ENCODE data around the gene TFAP2C.

TFAP2C gene

GRCh38 chr20:56629464-56630085, 469 bp downstream of the TFAP2C start:
- Histone ChIP-seq H3K4me3 (ENCODE audit: low read depth, low read length) (peak overlapping the region; percentile 95), H3K9ac (ENCODE audit: low read length) (peak overlapping the region; percentile 90), H3K4me1 (ENCODE audit: control insufficient read depth, insufficient read depth, low read length) (peaks cover 37% of the 10 kb centered on the region), H3K36me3 (ENCODE audit: control insufficient read depth, insufficient read depth, low read length) (peaks cover 27% of the 10 kb centered on the region), H3K27ac (ENCODE audit: low read depth, low read length) (peak overlapping the region; percentile 61; the same call in 1 of the 2 replicates), H3K27me3 (ENCODE audit: control insufficient read depth, insufficient read depth, low read length) (peaks cover 70% of the 10 kb centered on the region), H3K9me3 (ENCODE audit: control insufficient read depth, insufficient read depth, low read depth, low read length) (no peaks in the 10 kb centered on the region)

- H3K27me3 ChIP-seq (ENCODE audit: control insufficient read depth, insufficient read depth, low read length): peaks cover 65% of the 10 kb centered on the region
These were observed 984 bp downstream of the TFAP2C start for GRCh38 chr20:56630086-56630493.

GRCh38 chr20:56630506-56631317, 1.6 kb downstream of the TFAP2C start:
- H3K27me3 ChIP-seq (ENCODE audit: control insufficient read depth, insufficient read depth, low read length): peaks cover 58% of the 10 kb centered on the region
- peak overlapping the region; percentile 90 for H3K9ac ChIP-seq (ENCODE audit: low read length)
- peaks cover 38% of the 10 kb centered on the region for H3K36me3 ChIP-seq (ENCODE audit: control insufficient read depth, insufficient read depth, low read length)
- no peaks in the 10 kb centered on the region for H3K9me3 ChIP-seq (ENCODE audit: control insufficient read depth, insufficient read depth, low read depth, low read length)
- peak overlapping the region; percentile 95 for H3K4me3 ChIP-seq (ENCODE audit: low read depth, low read length)
- H3K4me1 ChIP-seq (ENCODE audit: control insufficient read depth, insufficient read depth, low read length): peaks cover 46% of the 10 kb centered on the region
- H3K27ac ChIP-seq (ENCODE audit: low read depth, low read length): peak overlapping the region; percentile 89; the same call in 1 of the 2 replicates

More at GRCh38 chr20:56630086-56630493, 984 bp downstream of the TFAP2C start:
- Histone ChIP-seq H3K9ac (ENCODE audit: low read length) (peak overlapping the region; percentile 90), H3K4me1 (ENCODE audit: control insufficient read depth, insufficient read depth, low read length) (peaks cover 42% of the 10 kb centered on the region), H3K27ac (ENCODE audit: low read depth, low read length) (peak overlapping the region; percentile 89; the same call in 1 of the 2 replicates), H3K9me3 (ENCODE audit: control insufficient read depth, insufficient read depth, low read depth, low read length) (no peaks in the 10 kb centered on the region), H3K4me3 (ENCODE audit: low read depth, low read length) (peak overlapping the region; percentile 95), H3K36me3 (ENCODE audit: control insufficient read depth, insufficient read depth, low read length) (peaks cover 32% of the 10 kb centered on the region)

GRCh38 chr20:56631318-56631989, 2.3 kb downstream of the TFAP2C start:
- Histone ChIP-seq H3K4me3 (ENCODE audit: low read depth, low read length) (peak overlapping the region; percentile 95), H3K4me1 (ENCODE audit: control insufficient read depth, insufficient read depth, low read length) (peaks cover 47% of the 10 kb centered on the region), H3K27ac (ENCODE audit: low read depth, low read length) (peak overlapping the region; percentile 89; the same call in 1 of the 2 replicates), H3K36me3 (ENCODE audit: control insufficient read depth, insufficient read depth, low read length) (peaks cover 44% of the 10 kb centered on the region), H3K27me3 (ENCODE audit: control insufficient read depth, insufficient read depth, low read length) (peaks cover 51% of the 10 kb centered on the region), H3K9ac (ENCODE audit: low read length) (peak overlapping the region; percentile 90), H3K9me3 (ENCODE audit: control insufficient read depth, insufficient read depth, low read depth, low read length) (no peaks in the 10 kb centered on the region)

GRCh38 chr20:56631990-56632327, 2.9 kb downstream of the TFAP2C start:
- peaks cover 49% of the 10 kb centered on the region for H3K36me3 ChIP-seq (ENCODE audit: control insufficient read depth, insufficient read depth, low read length)
- H3K27me3 ChIP-seq (ENCODE audit: control insufficient read depth, insufficient read depth, low read length): peaks cover 46% of the 10 kb centered on the region
- H3K27ac ChIP-seq (ENCODE audit: low read depth, low read length): no peak overlapping the region
- no peaks in the 10 kb centered on the region for H3K9me3 ChIP-seq (ENCODE audit: control insufficient read depth, insufficient read depth, low read depth, low read length)
- peak overlapping the region; percentile 95 for H3K4me3 ChIP-seq (ENCODE audit: low read depth, low read length)
- H3K9ac ChIP-seq (ENCODE audit: low read length): peak overlapping the region; percentile 90
- peaks cover 49% of the 10 kb centered on the region for H3K4me1 ChIP-seq (ENCODE audit: control insufficient read depth, insufficient read depth, low read length)

- peaks cover 71% of the 10 kb centered on the region for H3K36me3 ChIP-seq (ENCODE audit: control insufficient read depth, insufficient read depth, low read length)
- no peak overlapping the region for H3K4me3 ChIP-seq (ENCODE audit: low read depth, low read length)
- no peaks in the 10 kb centered on the region for H3K9me3 ChIP-seq (ENCODE audit: control insufficient read depth, insufficient read depth, low read depth, low read length)
- H3K4me1 ChIP-seq (ENCODE audit: control insufficient read depth, insufficient read depth, low read length): peaks cover 51% of the 10 kb centered on the region
- peaks cover 24% of the 10 kb centered on the region; the same call in 1 of the 2 replicates for H3K27me3 ChIP-seq (ENCODE audit: control insufficient read depth, insufficient read depth, low read length)
- peak overlapping the region; percentile 24; the same call in 1 of the 2 replicates for H3K27ac ChIP-seq (ENCODE audit: low read depth, low read length)
- no peak overlapping the region for H3K9ac ChIP-seq (ENCODE audit: low read length)
These were observed 5.2 kb downstream of the TFAP2C start for GRCh38 chr20:56634307-56634706.

GRCh38 chr20:56634735-56635385, 5.8 kb downstream of the TFAP2C start:
- Histone ChIP-seq H3K9me3 (ENCODE audit: control insufficient read depth, insufficient read depth, low read depth, low read length) (no peaks in the 10 kb centered on the region), H3K36me3 (ENCODE audit: control insufficient read depth, insufficient read depth, low read length) (peaks cover 75% of the 10 kb centered on the region), H3K27ac (ENCODE audit: low read depth, low read length) (peak overlapping the region; percentile 24; the same call in 1 of the 2 replicates), H3K27me3 (ENCODE audit: control insufficient read depth, insufficient read depth, low read length) (peaks cover 19% of the 10 kb centered on the region; the same call in 1 of the 2 replicates), H3K4me1 (ENCODE audit: control insufficient read depth, insufficient read depth, low read length) (peaks cover 51% of the 10 kb centered on the region), H3K9ac (ENCODE audit: low read length) (peak overlapping the region; percentile 39), H3K4me3 (ENCODE audit: low read depth, low read length) (no peak overlapping the region)

GRCh38 chr20:56636716-56637115, 7.6 kb downstream of the TFAP2C start:
- no peak overlapping the region for H3K4me3 ChIP-seq (ENCODE audit: low read depth, low read length)
- no peaks in the 10 kb centered on the region for H3K9me3 ChIP-seq (ENCODE audit: control insufficient read depth, insufficient read depth, low read depth, low read length)
- H3K9ac ChIP-seq (ENCODE audit: low read length): no peak overlapping the region
- peaks cover 48% of the 10 kb centered on the region for H3K4me1 ChIP-seq (ENCODE audit: control insufficient read depth, insufficient read depth, low read length)
- peaks cover 84% of the 10 kb centered on the region for H3K36me3 ChIP-seq (ENCODE audit: control insufficient read depth, insufficient read depth, low read length)
- H3K27ac ChIP-seq (ENCODE audit: low read depth, low read length): peak overlapping the region; percentile 44
- peaks cover 7% of the 10 kb centered on the region; the same call in 1 of the 2 replicates for H3K27me3 ChIP-seq (ENCODE audit: control insufficient read depth, insufficient read depth, low read length)

GRCh38 chr20:56637576-56637975, 8.5 kb downstream of the TFAP2C start:
- H3K36me3 ChIP-seq (ENCODE audit: control insufficient read depth, insufficient read depth, low read length): peaks cover 85% of the 10 kb centered on the region
- no peaks in the 10 kb centered on the region; the same call in 1 of the 2 replicates for H3K27me3 ChIP-seq (ENCODE audit: control insufficient read depth, insufficient read depth, low read length)
- no peak overlapping the region for H3K4me3 ChIP-seq (ENCODE audit: low read depth, low read length)
- peaks cover 47% of the 10 kb centered on the region for H3K4me1 ChIP-seq (ENCODE audit: control insufficient read depth, insufficient read depth, low read length)
- H3K9me3 ChIP-seq (ENCODE audit: control insufficient read depth, insufficient read depth, low read depth, low read length): no peaks in the 10 kb centered on the region
- H3K27ac ChIP-seq (ENCODE audit: low read depth, low read length): 0 out of 2 replicates have a peak overlapping the region, but pooled peaks have one; percentile 44
- H3K9ac ChIP-seq (ENCODE audit: low read length): no peak overlapping the region

GRCh38 chr20:56646599-56646998, 17.5 kb downstream of the TFAP2C start:
- Histone ChIP-seq H3K27me3 (ENCODE audit: control insufficient read depth, insufficient read depth, low read length) (no peaks in the 10 kb centered on the region), H3K4me3 (ENCODE audit: low read depth, low read length) (no peak overlapping the region), H3K36me3 (ENCODE audit: control insufficient read depth, insufficient read depth, low read length) (peaks cover 27% of the 10 kb centered on the region), H3K9ac (ENCODE audit: low read length) (no peak overlapping the region), H3K4me1 (ENCODE audit: control insufficient read depth, insufficient read depth, low read length) (no peaks in the 10 kb centered on the region), H3K27ac (ENCODE audit: low read depth, low read length) (no peak overlapping the region), H3K9me3 (ENCODE audit: control insufficient read depth, insufficient read depth, low read depth, low read length) (no peaks in the 10 kb centered on the region)

Measured in HUES6 (cell line).